Heart right ventricle (tissue), 16 donors: ENCODE data around the gene TBC1D26. TPM values are rescaled to one million over a fixed set of nuclear protein-coding genes. Genes with fewer than 3 reads are reported as not detected.
A peak's percentile ranks its signal among the peaks of the same experiment; 100 is the strongest.

Source experiments
- ATAC-seq, 8 donors: fragments of 200-7000 bp; cut with Tn5 transposase; one replicate each; pipeline ENCODE4 v1.9.1; 2020; ENCODE audit warnings: mild to moderate bottlenecking in 8 of 8, moderate library complexity in 8 of 8, moderate number of reproducible peaks in 1 of 8
- DNase-seq, 2 donors: peaks; one replicate each; pipeline ENCODE4 v3.0.0-alpha.2; 2020
- H3K27ac ChIP-seq, 10 donors: fragments of 200-600 bp; sonication (generic) in 2 of 10; one replicate each; pipeline versions ENCODE4 v1.5.0 to v1.8.0; 2020 to 2022; ENCODE audit warnings: mild to moderate bottlenecking in 3 of 10
- H3K27me3 ChIP-seq, 7 donors: fragments of 200-600 bp; one replicate each; pipeline ENCODE4 v1.8.0; 2021 to 2022; ENCODE audit warnings: mild to moderate bottlenecking in 2 of 7
- H3K36me3 ChIP-seq, 9 donors: fragments of 200-600 bp; sonication (generic) in 1 of 9; one replicate each; pipeline versions ENCODE4 v1.5.0 to v1.8.0; 2020 to 2022; ENCODE audit warnings: mild to moderate bottlenecking in 2 of 9
- H3K4me1 ChIP-seq, 9 donors: fragments of 200-600 bp; sonication (generic) in 1 of 9; one replicate each; pipeline versions ENCODE4 v1.5.0 to v1.8.0; 2020 to 2022; ENCODE audit warnings: mild to moderate bottlenecking in 4 of 9
- H3K4me3 ChIP-seq, 10 donors: fragments of 200-600 bp; sonication (generic) in 2 of 10; one replicate each; pipeline versions ENCODE4 v1.5.0 to v1.8.0; 2020 to 2022; ENCODE audit warnings: mild to moderate bottlenecking in 7 of 10, moderate library complexity in 2 of 10
- H3K9me3 ChIP-seq, 11 donors: fragments of 200-600 bp in 10 of 11; sonication (generic) in 2 of 11; one replicate each; pipeline versions ENCODE4 v1.5.0 to v1.8.0; 2013 to 2022; ENCODE audit warnings: mild to moderate bottlenecking in 2 of 11, control low read depth in 1 of 11, moderate library complexity in 1 of 11
- WGBS, 2 donors: extraction: QIAGEN DNeasy Blood & Tissue Kit; methylation state at CpG; one replicate each; pipeline ENCODE4 v1.1.7; 2013; ENCODE audit warnings: inconsistent platforms in 1 of 2; 5-methylcytosine and 5-hydroxymethylcytosine counted together
- intact Hi-C, 10 donors: fragments of 100-400 bp; cut with DNase I; formaldehyde crosslinking; loops; one replicate each; pipeline versions ENCODE4 v1.11.1 to v1.14.2; 2022
- polyA plus RNA-seq, 2 donors: library from polyadenylated mRNA; stranded (reverse); fragments of 200-250 nt; gene quantifications; one replicate each; pipeline ENCODE4 v1.2.3, GENCODE V29; 2013
- total RNA-seq, 10 donors: library from RNA; stranded (reverse); fragmentation: NEBNext Ultra II Directional in 3 of 10; extraction: Animal tissue kit (Norgen Biotek cat#: 25700) in 3 of 10; gene quantifications; one replicate each; pipeline versions ENCODE4 v1.2.1 to v1.2.4, GENCODE V29; 2021 to 2023
- TF ChIP-seq, protein P1 (sequence below), 9 donors: fragments of 200-600 bp; sonication (generic) in 2 of 9; IDR thresholded peaks; one replicate each; pipeline versions ENCODE4 v1.5.0 to v1.8.0; 2021 to 2022; ENCODE audit warnings: antibody characterized with exemption in 9 of 9, mild to moderate bottlenecking in 5 of 9, moderate library complexity in 1 of 9
- donor health status: Arrhythmogenic right ventricular cardiomyopathy.
- donor health status: ischemic (EF 13 %, LVEDD 7.1; RV severe dilation, severe dysfunction).
- donor health status: healthy with polysubstance abuse.
- donor health status: DM: no; HTN: yes; CAD: no.
- donor health status: DM: no; HTN: no; CAD: no.
- donor health status: ischemic (EF 25% LVEDD 6.9; RV normal size, moderate dysfunction).
- donor health status: ischemic (EF 25% LVEDD 5.7; RV mildly dilated, moderate dysfunction).
- donor health status: healthy.
- donor health status: DM: yes; HTN: yes; CAD: no.
- donor health status: Ischemic cardiomyopathy.
- donor health status: ischemic (EF 35%, LVEDD 5.7; RV mildly dilated, moderate dysfunction).
- donor health status: nonischemic (EF 11% LVEDD 7.7; RV severe dilation, severe dysfunction).
- donor health status: DM: yes; HTN: yes; CAD: no.
- donor health status: PGD.
- donor health status: ischemic (EF 29% LVEDD 5.4; RV normal size, mild dysfunction).
- donor health status: nonischemic (EF 23%, LVEDD 6.1; RV moderate dilation, normal function).

Gene TBC1D26
- total and polyA plus RNA-seq, 12 donors, result 0.07 TPM; not detected in 11

DNA sequence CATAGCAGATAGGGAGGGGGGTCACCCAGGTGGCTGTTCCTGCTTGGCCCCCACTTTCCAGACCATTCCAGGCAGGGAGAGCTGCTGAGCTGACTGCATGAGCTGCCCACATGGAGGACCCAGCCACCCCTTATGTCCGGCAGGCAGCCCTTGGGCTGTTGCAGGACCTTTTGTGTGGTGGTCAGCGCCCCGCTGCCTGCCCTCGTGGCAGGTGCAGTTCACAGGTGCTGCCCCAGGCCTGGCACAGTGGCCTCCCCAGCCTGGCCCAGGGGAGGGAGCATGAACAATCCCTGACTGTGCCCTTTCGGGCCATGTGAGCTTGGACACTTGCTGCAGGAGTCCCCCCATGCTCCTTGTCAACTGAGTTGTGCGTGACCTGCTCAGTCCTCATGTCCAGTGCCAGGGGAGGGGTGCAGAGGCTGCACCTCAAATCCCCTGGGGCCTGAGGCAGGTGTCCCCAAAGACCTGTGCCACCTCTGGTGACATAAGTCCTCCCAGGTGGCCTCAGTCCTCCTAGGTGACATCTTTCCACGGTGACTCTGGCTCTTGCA is 8.6 kb downstream of the TBC1D26 start:
- TF ChIP-seq, protein P1, sequence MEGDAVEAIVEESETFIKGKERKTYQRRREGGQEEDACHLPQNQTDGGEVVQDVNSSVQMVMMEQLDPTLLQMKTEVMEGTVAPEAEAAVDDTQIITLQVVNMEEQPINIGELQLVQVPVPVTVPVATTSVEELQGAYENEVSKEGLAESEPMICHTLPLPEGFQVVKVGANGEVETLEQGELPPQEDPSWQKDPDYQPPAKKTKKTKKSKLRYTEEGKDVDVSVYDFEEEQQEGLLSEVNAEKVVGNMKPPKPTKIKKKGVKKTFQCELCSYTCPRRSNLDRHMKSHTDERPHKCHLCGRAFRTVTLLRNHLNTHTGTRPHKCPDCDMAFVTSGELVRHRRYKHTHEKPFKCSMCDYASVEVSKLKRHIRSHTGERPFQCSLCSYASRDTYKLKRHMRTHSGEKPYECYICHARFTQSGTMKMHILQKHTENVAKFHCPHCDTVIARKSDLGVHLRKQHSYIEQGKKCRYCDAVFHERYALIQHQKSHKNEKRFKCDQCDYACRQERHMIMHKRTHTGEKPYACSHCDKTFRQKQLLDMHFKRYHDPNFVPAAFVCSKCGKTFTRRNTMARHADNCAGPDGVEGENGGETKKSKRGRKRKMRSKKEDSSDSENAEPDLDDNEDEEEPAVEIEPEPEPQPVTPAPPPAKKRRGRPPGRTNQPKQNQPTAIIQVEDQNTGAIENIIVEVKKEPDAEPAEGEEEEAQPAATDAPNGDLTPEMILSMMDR (IDR thresholded peaks at IDR 0.05), result no peak
- Histone ChIP-seq H3K36me3 (no peaks in the 10 kb centered on the region), H3K27me3 (no peaks in the 10 kb centered on the region), H3K4me1 (no peaks in the 10 kb centered on the region), H3K4me3 (no peak overlapping the region), H3K27ac (no peak overlapping the region), H3K9me3 (no peaks in the 10 kb centered on the region)
- WGBS, 2 donors, result 92 to 98% methylated on average over 7 of the region's 7 CpGs
- ATAC-seq (no peak), DNase-seq (no peak)
- intact Hi-C loops, result no loop called here

DNA sequence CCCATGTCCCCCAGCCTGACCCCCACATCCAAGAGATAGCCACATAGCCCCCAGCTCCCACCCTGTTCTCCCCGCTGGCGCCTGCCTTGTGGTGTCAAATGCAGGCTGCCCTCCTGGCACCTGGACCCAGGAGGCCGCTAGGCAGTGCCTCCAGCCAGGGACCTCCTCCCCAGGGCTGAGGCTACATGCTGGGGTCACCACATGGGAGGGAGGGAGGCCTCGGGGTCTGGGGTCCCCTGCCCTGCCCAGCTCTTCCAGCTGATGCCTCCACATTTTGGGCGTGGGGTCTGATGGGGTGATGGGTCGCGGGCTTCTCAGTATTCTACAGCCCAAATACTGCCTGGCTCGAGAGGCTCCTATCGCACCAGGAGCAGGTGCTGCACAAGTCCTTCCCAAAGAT is 9.5 kb downstream of the TBC1D26 start:
- no peaks in the 10 kb centered on the region for H3K9me3 ChIP-seq
- H3K27ac ChIP-seq, result no peak overlapping the region
- WGBS, 2 donors, result 95% methylated on average over 9 of the region's 9 CpGs
- TF ChIP-seq, protein P1 (IDR thresholded peaks at IDR 0.05), result no peak
- intact Hi-C loops, result no loop called here
- no peaks in the 10 kb centered on the region for H3K27me3 ChIP-seq
- no peaks in the 10 kb centered on the region for H3K36me3 ChIP-seq
- H3K4me3 ChIP-seq, result no peak overlapping the region
- DNase-seq (no peak), ATAC-seq (no peak)
- H3K4me1 ChIP-seq, result no peaks in the 10 kb centered on the region

DNA sequence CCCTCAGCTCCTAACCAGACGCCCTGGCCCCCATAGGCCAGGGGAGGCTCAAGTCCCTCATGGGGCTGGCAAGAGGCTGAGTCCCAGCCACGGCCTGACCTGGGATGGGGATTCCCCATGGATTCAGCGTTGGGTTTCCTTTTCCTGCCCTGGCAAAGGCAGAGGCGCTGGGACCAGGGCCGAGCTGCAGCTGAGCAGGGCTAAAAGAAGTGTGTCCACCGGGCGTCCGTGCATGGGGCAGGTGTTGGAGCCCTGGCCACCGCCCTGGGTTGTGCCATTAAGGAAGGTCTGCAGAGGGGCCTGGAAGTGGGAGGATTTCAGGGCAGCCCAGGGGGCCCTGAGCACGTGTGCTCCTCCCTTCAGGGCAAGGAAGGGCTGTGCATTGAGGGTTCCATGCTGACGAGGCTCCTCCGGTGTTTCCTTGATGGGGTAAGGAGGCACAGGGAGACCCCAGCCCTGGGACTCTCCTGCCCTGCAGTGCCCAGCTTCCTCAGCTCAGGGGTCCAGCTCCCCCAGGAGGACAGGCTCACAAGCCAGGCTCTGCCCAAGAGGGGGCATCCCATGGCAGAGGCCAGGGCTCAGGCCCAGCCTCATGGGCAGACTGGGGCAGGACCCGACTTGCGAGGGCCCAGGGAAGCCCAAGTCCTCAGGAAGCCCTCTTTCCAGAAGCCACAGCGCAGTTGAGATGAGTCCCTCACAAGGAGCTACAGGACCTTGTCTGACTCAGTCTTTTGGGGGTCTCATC is 10.1 kb downstream of the TBC1D26 start:
- no peak overlapping the region for H3K27ac ChIP-seq
- ATAC-seq, result peak in 1 of 8 donors; percentile 52
- H3K27me3 ChIP-seq, result no peaks in the 10 kb centered on the region
- H3K4me1 ChIP-seq, result no peaks in the 10 kb centered on the region
- no peak for DNase-seq
- TF ChIP-seq, protein P1 (IDR thresholded peaks at IDR 0.05), result no peak
- H3K9me3 ChIP-seq, result no peaks in the 10 kb centered on the region
- WGBS, 2 donors, result 68 to 80% methylated on average over 14 to 15 of the region's 15 CpGs
- intact Hi-C loops, result no loop called here
- no peak overlapping the region for H3K4me3 ChIP-seq
- no peaks in the 10 kb centered on the region for H3K36me3 ChIP-seq

DNA sequence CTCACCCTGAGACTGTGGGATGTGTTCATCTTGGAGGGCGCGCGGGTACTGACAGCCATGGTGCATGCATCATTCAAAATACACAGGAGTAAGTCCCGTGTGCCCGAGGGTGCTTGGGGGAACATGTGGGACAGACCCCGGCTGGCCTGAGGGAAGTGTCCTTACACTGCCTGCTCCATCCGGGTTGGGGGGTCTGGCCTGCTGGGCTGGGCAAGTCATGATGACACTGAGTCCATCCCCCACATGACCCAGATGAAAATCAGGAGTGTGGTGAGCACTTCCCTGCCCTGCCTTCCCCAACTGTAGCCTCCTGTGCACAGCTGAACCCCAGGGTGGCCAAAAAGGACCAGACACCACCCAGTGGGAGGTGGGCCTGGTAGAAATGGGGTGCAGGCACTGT is 10.8 kb downstream of the TBC1D26 start:
- Histone ChIP-seq H3K27ac (no peak overlapping the region), H3K4me1 (no peaks in the 10 kb centered on the region), H3K9me3 (no peaks in the 10 kb centered on the region), H3K36me3 (no peaks in the 10 kb centered on the region), H3K27me3 (no peaks in the 10 kb centered on the region), H3K4me3 (no peak overlapping the region)
- ATAC-seq, result peak in 2 of 8 donors; percentile 15 to 39
- intact Hi-C loops, result no loop called here
- TF ChIP-seq, protein P1 (IDR thresholded peaks at IDR 0.05), result no peak
- no peak for DNase-seq
- 94 to 96% methylated on average over 7 of the region's 7 CpGs for WGBS, 2 donors
